Measurements from ENCODE around the gene MYO19.

DNA sequence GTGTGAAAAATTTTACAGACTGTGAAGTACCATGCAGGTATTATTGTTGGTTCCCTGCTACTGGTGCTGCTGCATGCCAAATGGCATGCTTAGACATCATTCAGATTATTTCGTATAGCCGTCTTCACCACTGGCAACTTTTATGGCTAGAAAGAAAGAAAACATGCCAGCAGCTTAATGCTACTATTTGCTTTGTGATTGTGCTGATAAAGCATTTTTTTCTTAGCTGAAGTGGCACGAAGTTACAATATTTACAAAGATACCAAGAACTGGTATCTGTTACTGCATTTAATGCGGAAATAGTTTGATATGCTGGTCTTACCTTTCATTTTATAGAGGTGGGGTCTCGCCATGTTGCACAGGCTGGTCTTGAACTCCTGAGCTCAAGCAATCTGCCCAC is 40.0 kb downstream of the MYO19 start:
- no peak for TF ChIP-seq KLF1 (tag by site-specific recombination; IDR thresholded peaks at IDR 0.05)
- TF ChIP-seq, protein P1, sequence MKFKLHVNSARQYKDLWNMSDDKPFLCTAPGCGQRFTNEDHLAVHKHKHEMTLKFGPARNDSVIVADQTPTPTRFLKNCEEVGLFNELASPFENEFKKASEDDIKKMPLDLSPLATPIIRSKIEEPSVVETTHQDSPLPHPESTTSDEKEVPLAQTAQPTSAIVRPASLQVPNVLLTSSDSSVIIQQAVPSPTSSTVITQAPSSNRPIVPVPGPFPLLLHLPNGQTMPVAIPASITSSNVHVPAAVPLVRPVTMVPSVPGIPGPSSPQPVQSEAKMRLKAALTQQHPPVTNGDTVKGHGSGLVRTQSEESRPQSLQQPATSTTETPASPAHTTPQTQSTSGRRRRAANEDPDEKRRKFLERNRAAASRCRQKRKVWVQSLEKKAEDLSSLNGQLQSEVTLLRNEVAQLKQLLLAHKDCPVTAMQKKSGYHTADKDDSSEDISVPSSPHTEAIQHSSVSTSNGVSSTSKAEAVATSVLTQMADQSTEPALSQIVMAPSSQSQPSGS (tag by site-specific recombination; IDR thresholded peaks at IDR 0.05; ENCODE audit: low read depth): no peak

Data from HEK293 (cell line).